KMS-11 (cell line): ENCODE measurements around the gene TMEM40.
"Not testable (repeated sequence)": the region's sequence is repeated elsewhere in the genome, so short reads cannot be mapped to it uniquely, and the experiment has no call there.

Experiments
- H2AFZ ChIP-seq: fragments of 200-600 bp; sonication (generic); 2 replicates; pipeline ENCODE4 v1.6.1; 2016; ENCODE audit warnings: antibody characterized with exemption, mixed run types, low read depth
- H3K27ac ChIP-seq: fragments of 200-600 bp; sonication (generic); 2 replicates; pipeline ENCODE4 v1.6.1; 2016; ENCODE audit warnings: mild to moderate bottlenecking, mixed run types
- H3K27me3 ChIP-seq: fragments of 200-600 bp; sonication (generic); 2 replicates; pipeline ENCODE4 v1.6.1; 2017; ENCODE audit warnings: mild to moderate bottlenecking, low read depth, mixed run types, moderate library complexity; ENCODE audit not compliant: insufficient read depth
- H3K36me3 ChIP-seq: fragments of 200-600 bp; sonication (generic); 2 replicates; pipeline ENCODE4 v1.6.1; 2017; ENCODE audit warnings: mild to moderate bottlenecking, mixed run types; ENCODE audit not compliant: insufficient read depth
- H3K4me1 ChIP-seq: fragments of 200-600 bp; sonication (generic); 2 replicates; pipeline ENCODE4 v1.6.1; 2016; ENCODE audit warnings: mild to moderate bottlenecking, low read depth, mixed run types; ENCODE audit not compliant: poor library complexity, severe bottlenecking
- H3K4me2 ChIP-seq: fragments of 200-600 bp; sonication (generic); 2 replicates; pipeline ENCODE4 v1.7.0; 2016; ENCODE audit warnings: mild to moderate bottlenecking, mixed run types
- H3K4me3 ChIP-seq: fragments of 200-600 bp; sonication (generic); IDR thresholded peaks from 2 replicates; pipeline ENCODE4 v1.6.1; 2017; ENCODE audit warnings: low read depth, low read length, mixed read lengths; ENCODE audit not compliant: insufficient read depth
- H3K79me2 ChIP-seq: fragments of 200-600 bp; sonication (generic); 2 replicates; pipeline ENCODE4 v1.6.1; 2016; ENCODE audit warnings: low read depth, mixed run types; ENCODE audit not compliant: insufficient read depth
- H3K9ac ChIP-seq: fragments of 200-600 bp; sonication (generic); 2 replicates; pipeline ENCODE4 v1.6.1; 2016; ENCODE audit warnings: mild to moderate bottlenecking, mixed run types
- H4K20me1 ChIP-seq: fragments of 200-600 bp; sonication (generic); 2 replicates; pipeline ENCODE4 v1.6.1; 2016; ENCODE audit warnings: mild to moderate bottlenecking, mixed run types; ENCODE audit not compliant: insufficient read depth
- TF ChIP-seq, protein P1 (sequence below): fragments of 200-600 bp; sonication (generic); conservative IDR thresholded peaks from 2 replicates; pipeline ENCODE4 v1.6.1; 2017; ENCODE audit warnings: low read depth, mild to moderate bottlenecking, antibody characterized with exemption, low read length, moderate library complexity, mixed read lengths

The TMEM40 gene

DNA sequence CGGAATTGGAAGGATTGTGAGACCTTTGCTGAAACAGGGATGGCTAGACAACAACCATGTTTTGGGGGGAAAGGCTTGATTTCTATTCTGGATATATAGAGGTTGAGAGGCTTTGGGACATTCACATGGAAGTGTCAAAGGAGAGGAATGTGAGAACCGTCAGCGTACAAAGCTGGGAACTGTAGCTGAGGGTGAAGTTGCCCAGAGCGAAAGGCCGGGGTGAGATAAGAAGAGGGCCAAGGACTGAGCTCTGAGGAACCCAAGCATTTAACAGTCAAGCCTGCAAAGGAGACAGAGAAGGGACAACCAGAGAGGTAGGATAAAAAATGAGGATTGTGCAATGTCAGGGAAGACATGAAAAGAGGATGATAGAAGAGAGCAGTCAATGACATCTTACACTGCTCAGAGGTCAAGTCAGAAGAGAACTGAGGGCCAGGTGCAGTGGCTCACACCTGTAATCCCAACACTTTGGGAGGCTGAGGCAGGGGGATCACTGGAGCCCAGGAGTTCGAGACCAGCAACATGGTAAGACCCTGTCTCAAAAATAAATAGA lies 53.6 kb downstream of the TMEM40 start:
- TF ChIP-seq, protein P1, sequence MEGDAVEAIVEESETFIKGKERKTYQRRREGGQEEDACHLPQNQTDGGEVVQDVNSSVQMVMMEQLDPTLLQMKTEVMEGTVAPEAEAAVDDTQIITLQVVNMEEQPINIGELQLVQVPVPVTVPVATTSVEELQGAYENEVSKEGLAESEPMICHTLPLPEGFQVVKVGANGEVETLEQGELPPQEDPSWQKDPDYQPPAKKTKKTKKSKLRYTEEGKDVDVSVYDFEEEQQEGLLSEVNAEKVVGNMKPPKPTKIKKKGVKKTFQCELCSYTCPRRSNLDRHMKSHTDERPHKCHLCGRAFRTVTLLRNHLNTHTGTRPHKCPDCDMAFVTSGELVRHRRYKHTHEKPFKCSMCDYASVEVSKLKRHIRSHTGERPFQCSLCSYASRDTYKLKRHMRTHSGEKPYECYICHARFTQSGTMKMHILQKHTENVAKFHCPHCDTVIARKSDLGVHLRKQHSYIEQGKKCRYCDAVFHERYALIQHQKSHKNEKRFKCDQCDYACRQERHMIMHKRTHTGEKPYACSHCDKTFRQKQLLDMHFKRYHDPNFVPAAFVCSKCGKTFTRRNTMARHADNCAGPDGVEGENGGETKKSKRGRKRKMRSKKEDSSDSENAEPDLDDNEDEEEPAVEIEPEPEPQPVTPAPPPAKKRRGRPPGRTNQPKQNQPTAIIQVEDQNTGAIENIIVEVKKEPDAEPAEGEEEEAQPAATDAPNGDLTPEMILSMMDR: no peak
- Histone ChIP-seq H3K36me3 (no peaks in the 10 kb centered on the region), H4K20me1 (no peaks in the 10 kb centered on the region), H3K27me3 (no peaks in the 10 kb centered on the region), H3K4me1 (no peaks in the 10 kb centered on the region), H3K27ac (no peak overlapping the region), H3K79me2 (no peaks in the 10 kb centered on the region), H3K9ac (no peak overlapping the region), H2AFZ (no peak overlapping the region), H3K4me3 (no peak overlapping the region), H3K4me2 (no peak overlapping the region)

DNA sequence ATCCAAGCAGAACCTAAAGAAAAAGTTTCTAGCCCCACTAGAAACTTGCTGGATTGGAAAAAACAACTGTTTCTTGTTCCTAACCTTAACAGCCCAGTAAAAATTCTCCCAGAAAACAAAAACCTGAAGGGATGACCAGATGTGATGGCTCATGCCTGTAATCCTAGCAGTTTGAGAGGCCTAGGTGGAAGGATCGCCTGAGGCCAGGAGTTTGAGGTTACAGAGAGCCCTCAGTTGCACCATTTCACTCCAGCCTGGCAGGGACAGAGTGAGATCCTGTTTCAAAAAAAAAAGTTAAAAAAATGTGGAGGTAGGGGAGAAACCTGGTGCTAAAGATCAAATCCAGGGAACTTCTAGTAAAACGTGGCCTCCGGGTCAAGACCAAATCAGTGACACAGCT lies 56.6 kb downstream of the TMEM40 start:
- Histone ChIP-seq H3K27me3 (no peaks in the 10 kb centered on the region), H3K27ac (no peak overlapping the region), H3K36me3 (no peaks in the 10 kb centered on the region), H3K79me2 (no peaks in the 10 kb centered on the region), H3K9ac (no peak overlapping the region), H3K4me2 (no peak overlapping the region), H3K4me3 (no peak overlapping the region), H4K20me1 (no peaks in the 10 kb centered on the region), H3K4me1 (no peaks in the 10 kb centered on the region), H2AFZ (no peak overlapping the region)
- TF ChIP-seq, protein P1: no peak

DNA sequence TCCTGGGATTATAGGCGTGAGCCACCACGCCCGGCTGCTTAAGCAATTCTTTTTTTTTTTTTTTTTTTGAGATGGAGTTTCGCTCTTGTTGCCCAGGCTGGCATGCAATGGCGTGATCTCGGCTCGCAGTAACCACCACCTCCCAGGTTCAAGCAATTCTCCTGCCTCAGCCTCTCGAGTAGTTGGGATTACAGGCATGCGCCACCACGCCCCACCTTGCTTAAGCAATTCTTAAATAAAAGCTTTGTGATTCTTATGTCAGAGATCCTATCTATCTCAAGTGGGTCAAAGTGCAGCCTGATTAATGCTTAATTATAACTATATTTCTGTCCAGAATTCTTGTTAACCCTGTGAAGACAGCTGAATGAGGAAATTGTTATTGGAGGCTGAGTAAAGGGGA lies 57.5 kb downstream of the TMEM40 start:
- H3K27me3 ChIP-seq, H3K4me2 ChIP-seq, H4K20me1 ChIP-seq, H3K4me3 ChIP-seq, H3K36me3 ChIP-seq, H3K27ac ChIP-seq, H3K4me1 ChIP-seq, H3K79me2 ChIP-seq, H3K9ac ChIP-seq, H2AFZ ChIP-seq: not testable (repeated sequence)

DNA sequence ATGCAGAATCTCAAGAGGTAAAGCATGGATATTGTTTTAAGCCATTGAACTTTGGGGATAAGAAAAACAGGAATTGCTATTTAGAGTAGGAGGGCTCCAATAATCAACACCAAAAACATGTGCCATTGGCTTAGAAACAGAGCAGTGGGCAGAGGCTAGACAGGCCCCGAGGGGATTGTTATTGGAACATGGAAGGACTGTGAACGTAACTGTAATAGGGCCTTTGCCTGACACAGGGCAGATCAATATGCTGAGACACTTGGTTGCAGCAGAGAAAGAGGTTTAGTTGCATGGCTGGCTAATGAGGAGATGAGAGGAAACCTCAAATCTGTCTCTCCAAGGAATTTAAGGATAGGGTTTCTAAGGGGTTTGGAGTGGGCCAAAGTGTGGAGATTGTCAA lies 58.3 kb downstream of the TMEM40 start:
- Histone ChIP-seq H3K4me3 (no peak overlapping the region), H3K4me2 (no peak overlapping the region), H3K36me3 (no peaks in the 10 kb centered on the region), H4K20me1 (no peaks in the 10 kb centered on the region), H3K27me3 (no peaks in the 10 kb centered on the region), H3K79me2 (no peaks in the 10 kb centered on the region), H3K27ac (no peak overlapping the region), H3K4me1 (no peaks in the 10 kb centered on the region), H3K9ac (no peak overlapping the region), H2AFZ (no peak overlapping the region)
- TF ChIP-seq, protein P1: no peak

DNA sequence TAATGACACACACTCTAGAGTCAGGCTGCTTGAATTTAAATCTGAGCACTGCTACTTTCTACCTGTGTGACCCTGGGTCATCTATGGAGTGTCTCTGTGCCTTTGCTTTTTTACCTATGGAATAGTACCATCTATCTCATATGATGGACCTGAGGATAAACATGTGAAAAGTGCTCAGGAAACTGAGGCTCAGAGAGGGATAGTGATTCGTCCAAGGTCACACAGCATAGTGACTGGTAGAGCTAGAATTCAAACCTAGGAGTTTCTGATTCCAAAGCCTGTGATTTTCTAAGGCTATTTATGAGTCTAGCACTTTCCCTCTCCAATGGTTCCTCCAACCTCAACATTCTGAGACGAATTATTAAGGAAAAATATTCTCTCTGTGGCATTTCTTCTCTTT lies 63.1 kb downstream of the TMEM40 start:
- Histone ChIP-seq H3K9ac (no peak overlapping the region), H4K20me1 (no peaks in the 10 kb centered on the region), H3K4me1 (peaks cover 4% of the 10 kb centered on the region), H2AFZ (no peak overlapping the region), H3K4me2 (no peak overlapping the region), H3K27ac (no peak overlapping the region), H3K79me2 (no peaks in the 10 kb centered on the region), H3K27me3 (no peaks in the 10 kb centered on the region), H3K36me3 (no peaks in the 10 kb centered on the region), H3K4me3 (no peak overlapping the region)
- TF ChIP-seq, protein P1: no peak
